ENCODE data around the gene CASR. TPM values are rescaled to one million over a fixed set of nuclear protein-coding genes. Genes with fewer than 3 reads are reported as not detected.

Gene CASR
- total RNA-seq, 1 experiment from 2014 or later: 0.02 TPM

DNA sequence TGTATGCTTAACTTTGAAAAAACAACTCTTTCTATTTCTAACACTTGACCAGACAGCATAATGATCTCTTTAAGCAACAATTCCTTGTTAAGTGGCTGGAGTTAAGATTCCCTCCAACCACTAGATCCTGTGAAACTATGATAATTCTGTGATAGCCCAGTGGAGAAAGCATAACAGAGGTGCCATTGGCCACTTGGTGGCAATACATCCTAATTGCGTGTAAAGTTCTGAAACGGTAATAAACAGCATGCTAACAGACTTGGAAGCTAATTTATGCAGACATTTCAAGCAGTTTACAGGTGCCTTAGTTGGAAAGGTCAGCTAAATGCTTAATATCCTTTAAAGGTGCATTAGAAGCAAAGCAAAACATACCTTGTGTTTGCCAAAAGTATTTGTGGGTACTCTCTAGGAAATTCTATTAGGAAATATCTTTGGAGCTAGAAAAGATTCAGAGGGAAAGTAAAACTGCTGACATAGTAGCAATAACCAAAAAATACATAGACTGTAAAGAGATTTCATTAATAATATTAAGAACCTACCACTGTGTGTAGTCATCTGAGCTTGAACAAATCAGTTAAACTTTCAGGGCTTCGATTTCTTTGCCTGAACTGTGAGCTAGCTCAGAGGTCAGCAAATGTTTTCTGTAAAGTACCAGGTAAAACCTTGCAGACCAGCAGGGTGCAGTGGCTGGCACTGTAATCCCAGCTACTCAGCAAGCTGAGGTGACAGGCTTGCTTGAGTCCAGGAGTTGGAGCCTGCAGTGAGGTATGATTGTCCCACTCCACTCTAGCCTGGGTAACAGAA is 122.6 kb downstream of the CASR start:
- H3K4me1 Mint-ChIP-seq: no peaks in the 10 kb centered on the region
- Histone ChIP-seq H3K23ac (ENCODE audit: insufficient read length, low read depth, low read length) (no peak overlapping the region), H3T11ph (ENCODE audit: low read length) (no peak overlapping the region), H3K14ac (ENCODE audit: insufficient read depth, low read length) (no peak overlapping the region), H4K5ac (ENCODE audit: insufficient read length, low read depth, low read length) (no peak overlapping the region), H3K9me3 (ENCODE audit: control insufficient read depth, low read depth, low read length) (no peaks in the 10 kb centered on the region), H3K27me3 (ENCODE audit: insufficient read depth, low read length) (no peaks in the 10 kb centered on the region), H2BK15ac (ENCODE audit: low read depth, low read length) (no peak overlapping the region), H2AK5ac (ENCODE audit: insufficient read length, low read length) (no peak overlapping the region), H3K18ac (ENCODE audit: insufficient read length, low read depth, low read length) (no peak overlapping the region), H3K27ac (ENCODE audit: insufficient read length, low read depth, low read length) (no peak overlapping the region), H3K79me2 (ENCODE audit: insufficient read depth, low read length) (no peaks in the 10 kb centered on the region), H3K9ac (ENCODE audit: extremely low read depth, insufficient read length, low read length) (no peak overlapping the region), H4K91ac (ENCODE audit: insufficient read length, low read depth, low read length) (no peak overlapping the region), H3K23me2 (ENCODE audit: insufficient read length, low read depth, low read length, poor library complexity, severe bottlenecking) (no peaks in the 10 kb centered on the region), H2BK5ac (ENCODE audit: insufficient read length, low read length) (no peak overlapping the region), H3K4me2 (ENCODE audit: insufficient read depth, insufficient read length, low read length) (no peak overlapping the region), H4K8ac (replicated peaks; ENCODE audit: insufficient read length, low read depth, low read length) (no peak overlapping the region), H3K4me1 (ENCODE audit: insufficient read depth, low read length) (no peaks in the 10 kb centered on the region), H2BK120ac (ENCODE audit: low read depth, low read length, poor library complexity, severe bottlenecking) (no peak overlapping the region), H2BK12ac (ENCODE audit: insufficient read length, low read depth, low read length) (no peak overlapping the region), H2BK20ac (ENCODE audit: low read depth, low read length, poor library complexity, severe bottlenecking) (no peak overlapping the region), H4K20me1 (ENCODE audit: control insufficient read depth, insufficient read depth, insufficient read length) (no peaks in the 10 kb centered on the region), H2AFZ (ENCODE audit: low read length) (no peak overlapping the region), H3K4ac (ENCODE audit: low read depth, low read length) (no peak overlapping the region), H3K56ac (ENCODE audit: insufficient read length, low read depth, low read length) (no peak overlapping the region), H3K79me1 (ENCODE audit: insufficient read depth, low read depth, low read length, poor library complexity, severe bottlenecking) (no peaks in the 10 kb centered on the region)
- no peak overlapping the region for H3K27ac Mint-ChIP-seq
- no peaks in the 10 kb centered on the region; a peak in 1 of 7 replicates for H3K36me3 Mint-ChIP-seq (ENCODE audit: insufficient read depth in 1 of 3, low read depth in 3 of 3)
- DNase-seq: peak; percentile 50
- no peaks in the 10 kb centered on the region for H3K9me3 Mint-ChIP-seq
- no CpG with 5 or more reads among the region's 3 CpGs for WGBS (ENCODE audit: extremely low coverage, insufficient read length, low lambda C conversion rate)
- no peak overlapping the region for H3K4me3 Mint-ChIP-seq
- H3K27me3 Mint-ChIP-seq (ENCODE audit: low read depth): peaks cover 2% of the 10 kb centered on the region; the same call in 1 of the 2 replicates
- peak; percentile 31 for TF ChIP-seq CTCF (conservative IDR thresholded peaks at IDR 0.05)
